Lower leg skin (tissue), 3 donors: ENCODE data around the gene ARHGAP5.

Experiments used
- CTCF ChIP-seq, 3 donors: fragments of 450-650 bp; IDR thresholded peaks; one replicate each; pipeline ENCODE4 v1.5.1; 2016; ENCODE audit warnings: antibody characterized with exemption in 3 of 3, mild to moderate bottlenecking in 3 of 3, moderate library complexity in 2 of 3
- POLR2A ChIP-seq, 2 donors: fragments of 450-650 bp; IDR thresholded peaks; one replicate each; pipeline ENCODE4 v1.6.1; 2016 to 2017; ENCODE audit warnings: antibody characterized with exemption in 2 of 2, mild to moderate bottlenecking in 1 of 2, moderate library complexity in 1 of 2

GRCh38 chr14:32201193-32201815 is 124.2 kb downstream of the ARHGAP5 start:
- peak in 1 of 3 donors; percentile 25 for TF ChIP-seq CTCF (IDR thresholded peaks at IDR 0.05)
- TF ChIP-seq POLR2A (IDR thresholded peaks at IDR 0.05), result no peak
